GM18498 (cell line): ENCODE measurements around the gene POLD1.

Experiments
- ATAC-seq: cut with Tn5 transposase; IDR thresholded peaks from one replicate; pipeline ENCODE4 v1.9.1; 2021; ENCODE audit warnings: mild to moderate bottlenecking, moderate library complexity; ENCODE audit not compliant: unreplicated experiment

POLD1 gene

GRCh38 chr19:50417111-50418081, 33.2 kb downstream of the POLD1 start:
- ATAC-seq = no peak

DNA sequence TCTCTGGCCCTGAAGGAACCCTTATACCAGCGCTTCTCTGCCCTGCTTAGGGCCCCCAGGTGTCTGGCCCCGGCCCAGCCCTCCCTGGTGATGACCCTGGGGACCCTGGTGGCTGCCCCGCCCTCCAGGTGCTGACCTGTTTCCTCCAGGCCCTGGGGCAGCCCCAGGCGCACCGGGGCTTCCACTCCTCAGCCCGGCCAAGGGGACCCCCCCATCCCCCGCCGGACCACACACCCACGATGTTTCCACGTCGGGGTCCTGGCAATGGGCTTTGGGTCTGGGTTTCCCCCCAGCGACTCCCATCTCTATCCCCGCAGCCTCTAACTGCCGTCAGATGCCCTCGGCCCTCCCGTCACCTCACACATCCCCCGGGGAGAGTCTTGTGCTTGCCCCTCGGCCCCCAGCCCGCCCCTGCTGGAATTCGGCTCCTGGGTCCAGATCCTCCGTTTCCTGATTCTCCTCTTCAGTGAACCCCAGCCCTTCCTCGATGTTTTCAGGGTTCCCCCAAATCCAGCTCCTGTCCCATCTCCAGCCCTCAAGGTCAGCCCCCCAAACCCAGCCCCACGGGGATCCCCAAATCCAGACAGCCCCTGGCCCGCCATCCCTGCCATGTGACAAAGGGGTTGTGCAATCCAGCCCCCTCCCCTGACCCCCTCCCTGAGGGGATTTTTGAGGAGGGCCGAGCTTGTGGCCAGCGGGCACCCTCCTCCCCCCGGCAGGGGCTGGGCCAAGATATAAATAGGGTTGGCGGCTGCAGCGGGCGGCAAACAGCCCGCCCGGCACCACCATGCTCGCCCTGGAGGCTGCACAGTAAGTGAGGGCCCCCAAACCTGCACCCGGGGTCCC, 34.3 kb downstream of the POLD1 start, which contains the start of gene SPIB:
TSS of gene SPIB (plus strand) at position 763 of the 846 bp plus-strand sequence. CDS start at position 788, 25 bp downstream.
- no peak for ATAC-seq

GRCh38 chr19:50419022-50419579, 35.0 kb downstream of the POLD1 start:
- ATAC-seq = no peak

GRCh38 chr19:50419580-50420035, 35.5 kb downstream of the POLD1 start:
- no peak for ATAC-seq

DNA sequence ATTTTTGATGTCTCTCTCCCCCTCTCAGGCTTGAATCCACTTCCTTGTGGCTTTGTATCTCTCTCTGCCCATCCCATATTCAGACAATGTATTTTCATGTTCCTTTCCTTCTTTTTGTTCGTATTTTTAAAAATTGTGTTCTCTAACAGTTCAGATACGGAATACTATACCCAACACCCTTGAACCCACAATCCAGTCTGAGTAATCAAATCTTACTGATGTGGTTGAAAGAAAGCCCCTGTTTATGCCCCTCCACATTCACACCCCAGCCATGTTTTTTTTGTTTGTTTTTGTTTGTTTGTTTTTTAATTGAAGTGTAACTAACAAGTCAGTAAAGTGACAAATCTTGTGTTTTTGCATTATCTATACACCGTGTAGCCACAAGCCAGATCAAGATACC, 36.0 kb downstream of the POLD1 start:
- no peak for ATAC-seq

DNA sequence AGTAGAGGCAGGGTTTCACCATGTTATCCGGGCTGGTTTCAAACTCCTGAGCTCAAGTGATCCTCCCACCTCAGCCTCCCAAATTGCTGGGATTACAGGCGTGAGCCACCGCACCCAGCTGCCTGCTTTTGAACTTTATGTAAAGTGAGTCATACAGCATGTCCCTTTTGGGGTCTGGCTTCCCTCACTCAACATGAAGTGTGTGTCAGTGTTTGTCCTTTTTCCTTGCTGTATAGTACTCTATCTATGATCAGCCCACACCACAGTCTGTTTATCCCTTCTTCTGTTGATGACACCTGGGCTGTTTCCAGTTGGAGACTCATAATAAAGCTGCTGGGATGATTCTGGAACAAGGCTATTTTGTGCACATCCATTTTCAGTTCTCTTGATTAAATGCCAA, 36.7 kb downstream of the POLD1 start:
- ATAC-seq = no peak

- ATAC-seq = no peak
These were observed 38.5 kb downstream of the POLD1 start for GRCh38 chr19:50422397-50423278.

GRCh38 chr19:50423279-50424113, 39.3 kb downstream of the POLD1 start:
- no peak for ATAC-seq

DNA sequence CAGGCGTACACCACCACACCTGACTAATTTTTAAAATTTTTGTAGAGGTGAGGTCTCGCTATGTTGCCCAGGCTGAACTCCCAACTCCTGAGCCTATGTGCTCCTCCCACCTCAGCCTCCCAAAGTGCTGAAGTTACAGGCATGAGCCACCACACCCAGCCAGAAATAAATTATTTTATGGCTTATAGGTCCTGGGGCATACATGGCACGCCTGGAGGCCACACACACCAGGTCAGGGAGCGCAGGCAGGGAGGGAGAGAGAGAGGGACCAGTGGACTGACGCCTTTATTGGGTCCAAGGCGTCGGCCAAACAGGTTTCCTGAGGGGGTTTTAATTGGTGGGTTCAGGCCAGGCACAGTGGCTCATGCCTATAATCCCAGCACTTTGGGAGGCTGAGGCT, 41.4 kb downstream of the POLD1 start:
- no peak for ATAC-seq

DNA sequence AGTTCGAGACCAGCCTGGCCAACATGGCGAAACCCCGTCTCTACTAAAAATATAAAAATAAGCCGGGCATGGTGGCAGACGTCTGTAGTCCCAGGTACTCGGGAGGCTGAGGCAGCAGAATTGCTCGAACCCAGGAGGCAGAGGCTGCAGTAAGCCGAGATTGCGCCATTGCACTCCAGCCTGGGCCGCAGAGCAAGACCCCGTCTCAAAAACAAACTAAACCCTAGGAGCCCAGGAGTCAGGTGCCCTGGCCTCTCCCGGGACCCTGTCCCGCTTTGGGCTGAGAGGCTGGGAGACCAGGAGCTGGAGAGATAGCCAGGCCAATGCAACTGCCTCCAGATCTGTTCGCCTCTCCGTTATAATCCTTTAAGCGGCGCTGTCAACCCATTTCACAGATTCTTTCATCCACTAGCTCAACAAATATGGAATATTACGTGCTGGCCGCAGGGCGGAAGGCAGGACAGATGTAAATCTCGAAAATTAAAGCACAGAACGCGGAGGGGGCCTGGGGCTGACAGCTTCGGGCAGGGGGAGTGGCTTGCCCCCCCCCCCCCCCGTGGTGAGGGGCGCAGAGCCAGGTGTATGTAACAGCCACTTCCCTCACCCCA, 43.3 kb downstream of the POLD1 start:
- no peak for ATAC-seq

DNA sequence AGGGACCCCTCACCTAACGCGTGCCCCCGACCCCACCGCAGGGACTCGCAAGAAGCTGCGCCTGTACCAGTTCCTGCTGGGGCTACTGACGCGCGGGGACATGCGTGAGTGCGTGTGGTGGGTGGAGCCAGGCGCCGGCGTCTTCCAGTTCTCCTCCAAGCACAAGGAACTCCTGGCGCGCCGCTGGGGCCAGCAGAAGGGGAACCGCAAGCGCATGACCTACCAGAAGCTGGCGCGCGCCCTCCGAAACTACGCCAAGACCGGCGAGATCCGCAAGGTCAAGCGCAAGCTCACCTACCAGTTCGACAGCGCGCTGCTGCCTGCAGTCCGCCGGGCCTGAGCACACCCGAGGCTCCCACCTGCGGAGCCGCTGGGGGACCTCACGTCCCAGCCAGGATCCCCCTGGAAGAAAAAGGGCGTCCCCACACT, 43.9 kb downstream of the POLD1 start:
- no peak for ATAC-seq

- no peak for ATAC-seq
These were observed 44.8 kb downstream of the POLD1 start for GRCh38 chr19:50428772-50429463.

- no peak for ATAC-seq
These were observed 46.8 kb downstream of the POLD1 start for GRCh38 chr19:50430888-50431342.

DNA sequence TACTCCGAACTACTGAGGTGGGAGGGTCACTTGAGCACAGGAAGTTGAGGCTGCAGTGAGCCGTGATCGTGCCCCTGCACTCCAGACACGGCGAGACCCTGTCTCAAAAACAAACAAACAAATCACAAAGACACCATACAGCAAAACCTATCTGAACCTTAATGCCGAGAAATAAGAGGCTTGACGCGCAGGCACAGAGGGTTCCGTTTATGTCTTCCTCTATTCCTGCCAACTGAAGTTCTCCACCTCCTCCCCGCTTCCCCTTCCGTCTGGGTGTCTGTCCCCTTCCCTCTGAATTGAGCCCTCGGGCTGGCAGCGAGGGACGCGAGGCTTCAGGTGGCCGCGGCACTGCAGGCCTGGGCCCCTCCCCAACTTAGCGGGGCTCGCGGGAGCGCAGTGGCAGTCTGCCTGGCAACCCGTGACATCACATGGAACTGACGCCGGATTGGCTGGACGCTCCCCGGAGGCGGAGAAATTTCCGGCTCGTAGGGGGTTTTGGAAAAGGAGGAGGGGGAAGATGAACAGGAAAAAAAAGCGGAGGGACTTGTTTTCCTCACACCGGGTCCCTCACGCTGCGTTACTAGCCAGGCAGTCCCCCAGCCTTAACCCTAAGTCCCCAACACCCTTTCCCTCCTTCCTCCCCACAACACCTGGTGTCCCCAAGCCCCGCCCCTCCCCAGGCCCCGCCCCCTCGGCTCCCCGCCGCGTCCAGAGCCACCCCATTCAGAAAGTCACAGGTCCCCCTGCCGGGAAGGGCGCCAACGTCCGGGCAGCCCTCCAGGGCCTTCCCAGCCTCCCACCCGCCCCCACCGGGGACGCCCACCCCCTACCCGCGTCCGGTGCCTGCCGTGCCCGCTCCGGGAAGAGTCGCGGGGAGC, 47.4 kb downstream of the POLD1 start:
- ATAC-seq = peak; percentile 89

- no peak for ATAC-seq
These were observed 48.3 kb downstream of the POLD1 start, which contains the start of gene MYBPC2 for GRCh38 chr19:50432221-50433028. Gene MYBPC2 (plus strand): TSS chr19:50432892. CDS start chr19:50432954, 62 bp downstream.
